GM23338 (cell line): Measurements from ENCODE around the gene SLC6A19. TPM values are rescaled to one million over a fixed set of nuclear protein-coding genes. Genes with fewer than 3 reads are reported as not detected.

Source experiments
- ATAC-seq: fragments of 200-7000 bp; cut with Tn5 transposase; 3 replicates; pipeline ENCODE4 v1.9.1; 2020
- DNase-seq: peaks from one replicate; pipeline ENCODE4 v3.0.0-alpha.2; 2015; ENCODE audit warnings: low spot score
- H2AFZ ChIP-seq: fragments of 200-600 bp; sonication (generic); 2 replicates; pipeline ENCODE4 v1.8.0; 2016; ENCODE audit warnings: antibody characterized with exemption, mild to moderate bottlenecking, moderate library complexity
- H3F3A ChIP-seq: fragments of 200-600 bp; sonication (generic); replicated peaks from 2 replicates; pipeline ENCODE4 v1.8.0; 2017; ENCODE audit warnings: antibody characterized with exemption, mixed run types, low read depth
- H3K27ac ChIP-seq: fragments of 200-600 bp; sonication (generic); 2 replicates; pipeline ENCODE4 v1.6.1; 2016; ENCODE audit warnings: low read depth
- H3K27me3 ChIP-seq: fragments of 200-600 bp; sonication (generic); 2 replicates; pipeline ENCODE4 v1.8.0; 2016; ENCODE audit warnings: mild to moderate bottlenecking, mixed run types, moderate library complexity; ENCODE audit not compliant: insufficient read depth
- H3K36me3 ChIP-seq: fragments of 200-600 bp; sonication (generic); 2 replicates; pipeline ENCODE4 v1.8.0; 2016; ENCODE audit warnings: mild to moderate bottlenecking; ENCODE audit not compliant: insufficient read depth
- H3K4me1 ChIP-seq: fragments of 200-600 bp; sonication (generic); 2 replicates; pipeline ENCODE4 v1.8.0; 2016; ENCODE audit warnings: mild to moderate bottlenecking, moderate library complexity; ENCODE audit not compliant: insufficient read depth
- H3K4me2 ChIP-seq: fragments of 200-600 bp; sonication (generic); 2 replicates; pipeline ENCODE4 v1.7.1; 2017; ENCODE audit warnings: mixed run types
- H3K4me3 ChIP-seq: fragments of 200-600 bp; sonication (generic); 2 replicates; pipeline ENCODE4 v1.6.1; 2016; ENCODE audit warnings: mixed run types
- H3K79me2 ChIP-seq: fragments of 200-600 bp; sonication (generic); replicated peaks from 2 replicates; pipeline ENCODE4 v1.8.0; 2017; ENCODE audit warnings: mild to moderate bottlenecking; ENCODE audit not compliant: insufficient read depth
- H3K9me2 ChIP-seq: fragments of 200-600 bp; sonication (generic); 2 replicates; pipeline ENCODE4 v1.8.0; 2017; ENCODE audit not compliant: insufficient read depth
- H4K20me1 ChIP-seq: fragments of 200-600 bp; sonication (generic); replicated peaks from 2 replicates; pipeline ENCODE4 v1.8.0; 2017; ENCODE audit warnings: mild to moderate bottlenecking; ENCODE audit not compliant: insufficient read depth
- H3K27ac Mint-ChIP-seq: 2 replicates; pipeline ENCODE4 v1.8.0; 2020; ENCODE audit warnings: inconsistent platforms, mild to moderate bottlenecking, moderate library complexity, mixed read lengths
- H3K27me3 Mint-ChIP-seq: 3 replicates; pipeline ENCODE4 v1.8.0; 2022; ENCODE audit warnings: low read depth, mild to moderate bottlenecking, moderate library complexity, mixed read lengths, inconsistent platforms; ENCODE audit not compliant: insufficient read depth, poor library complexity
- H3K36me3 Mint-ChIP-seq: 3 replicates; pipeline ENCODE4 v1.8.0; 2021; ENCODE audit warnings: low read depth, mild to moderate bottlenecking, inconsistent platforms, moderate library complexity, mixed read lengths
- H3K4me1 Mint-ChIP-seq: 3 replicates; pipeline ENCODE4 v1.8.0; 2020; ENCODE audit warnings: mild to moderate bottlenecking, inconsistent platforms, mixed read lengths
- H3K4me3 Mint-ChIP-seq: 3 replicates; pipeline ENCODE4 v1.8.0; 2021; ENCODE audit warnings: moderate library complexity, mild to moderate bottlenecking, inconsistent platforms, mixed read lengths
- H3K9me3 Mint-ChIP-seq: 3 replicates; pipeline ENCODE4 v1.8.0; 2020; ENCODE audit warnings: moderate library complexity, mild to moderate bottlenecking, inconsistent platforms, mixed read lengths
- EZH2phosphoT487 ChIP-seq: fragments of 200-600 bp; sonication (generic); IDR thresholded peaks from one replicate; pipeline ENCODE4 v1.8.1; 2018; ENCODE audit warnings: antibody characterized with exemption; ENCODE audit not compliant: unreplicated experiment
- JUNB ChIP-seq: IDR thresholded peaks from one replicate; pipeline ENCODE4 v1.6.1; 2016; ENCODE audit warnings: antibody characterized with exemption; ENCODE audit not compliant: unreplicated experiment
- NANOG ChIP-seq: IDR thresholded peaks from 2 replicates; pipeline ENCODE4 v1.6.1; 2016; ENCODE audit warnings: antibody characterized with exemption, borderline replicate concordance
- STAT1 ChIP-seq: IDR thresholded peaks from one replicate; pipeline ENCODE4 v1.6.1; 2016; ENCODE audit warnings: antibody characterized with exemption; ENCODE audit not compliant: unreplicated experiment
- ZNF114 ChIP-seq: fragments of 250-450 bp; sonication (Bioruptor Pico); IDR thresholded peaks from 2 replicates; pipeline ENCODE4 v1.5.0; 2020; ENCODE audit warnings: mild to moderate bottlenecking, moderate library complexity
- ZNF331 ChIP-seq: fragments of 250-450 bp; sonication (Bioruptor Pico); IDR thresholded peaks from 2 replicates; pipeline ENCODE4 v1.5.0; 2020; ENCODE audit warnings: low read depth, mild to moderate bottlenecking, moderate library complexity
- polyA plus RNA-seq: library from polyadenylated mRNA; unstranded; fragments of >200 nt; fragmentation: Nextera tagmentation; extraction: Ambion mirVana; gene quantifications from 2 replicates; pipeline ENCODE4 v1.2.1, GENCODE V29; 2016
- total RNA-seq: library from RNA; depleted of rRNA; stranded (reverse); fragments of >200 nt; shearing (Covaris generic); gene quantifications from 2 replicates; pipeline ENCODE4 v1.2.3, GENCODE V29; 2014
- TF ChIP-seq, protein P1 (sequence below): IDR thresholded peaks from 2 replicates; pipeline ENCODE4 v1.6.1; 2016; ENCODE audit warnings: antibody characterized with exemption

Gene SLC6A19
- total and polyA plus RNA-seq, 2 experiments from 2014 or later: not detected

- Histone ChIP-seq H3K27me3 (no peaks in the 10 kb centered on the region), H3K9me2 (no peaks in the 10 kb centered on the region), H3K4me3 (no peak overlapping the region), H3K4me2 (no peak overlapping the region), H3K4me1 (no peaks in the 10 kb centered on the region), H4K20me1 (no peaks in the 10 kb centered on the region), H3K27ac (no peak overlapping the region), H2AFZ (no peak overlapping the region), H3K36me3 (no peaks in the 10 kb centered on the region), H3F3A (0 out of 2 replicates have a peak, but pooled peaks cover 6% of the 10 kb centered on the region), H3K79me2 (no peaks in the 10 kb centered on the region)
- peak; percentile 17 for ATAC-seq
- no peak for TF ChIP-seq JUNB
- Mint-ChIP-seq H3K36me3 (no peaks in the 10 kb centered on the region), H3K4me3 (no peak overlapping the region), H3K27me3 (peaks cover 3% of the 10 kb centered on the region), H3K9me3 (no peaks in the 10 kb centered on the region), H3K4me1 (peaks cover 9% of the 10 kb centered on the region), H3K27ac (no peak overlapping the region)
- DNase-seq: no peak
Observed at GRCh38 chr5:1202026-1202797, 817 bp downstream of the SLC6A19 start.

- Histone ChIP-seq H3K9me2 (no peaks in the 10 kb centered on the region), H3K36me3 (no peaks in the 10 kb centered on the region), H3K4me1 (no peaks in the 10 kb centered on the region), H3K79me2 (no peaks in the 10 kb centered on the region), H3K27me3 (no peaks in the 10 kb centered on the region), H4K20me1 (no peaks in the 10 kb centered on the region), H3F3A (0 out of 2 replicates have a peak, but pooled peaks cover 6% of the 10 kb centered on the region), H3K27ac (no peak overlapping the region), H2AFZ (no peak overlapping the region), H3K4me3 (no peak overlapping the region), H3K4me2 (no peak overlapping the region)
- no peaks in the 10 kb centered on the region for H3K36me3 Mint-ChIP-seq
- peaks cover 3% of the 10 kb centered on the region for H3K27me3 Mint-ChIP-seq
- TF ChIP-seq ZNF114 (CRISPR knock-in tag): no peak
- no peak for TF ChIP-seq EZH2phosphoT487
- TF ChIP-seq, protein P1, sequence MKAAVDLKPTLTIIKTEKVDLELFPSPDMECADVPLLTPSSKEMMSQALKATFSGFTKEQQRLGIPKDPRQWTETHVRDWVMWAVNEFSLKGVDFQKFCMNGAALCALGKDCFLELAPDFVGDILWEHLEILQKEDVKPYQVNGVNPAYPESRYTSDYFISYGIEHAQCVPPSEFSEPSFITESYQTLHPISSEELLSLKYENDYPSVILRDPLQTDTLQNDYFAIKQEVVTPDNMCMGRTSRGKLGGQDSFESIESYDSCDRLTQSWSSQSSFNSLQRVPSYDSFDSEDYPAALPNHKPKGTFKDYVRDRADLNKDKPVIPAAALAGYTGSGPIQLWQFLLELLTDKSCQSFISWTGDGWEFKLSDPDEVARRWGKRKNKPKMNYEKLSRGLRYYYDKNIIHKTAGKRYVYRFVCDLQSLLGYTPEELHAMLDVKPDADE: no peak
- DNase-seq (no peak), ATAC-seq (no peak)
- H3K9me3 Mint-ChIP-seq: no peaks in the 10 kb centered on the region
- no peak overlapping the region for H3K27ac Mint-ChIP-seq
- H3K4me1 Mint-ChIP-seq: peaks cover 9% of the 10 kb centered on the region
- H3K4me3 Mint-ChIP-seq: no peak overlapping the region
Observed at GRCh38 chr5:1202798-1203185, 1.4 kb downstream of the SLC6A19 start.

- Histone ChIP-seq H2AFZ (no peak overlapping the region), H3K4me1 (no peaks in the 10 kb centered on the region), H4K20me1 (no peaks in the 10 kb centered on the region; the same call in 1 of the 2 replicates), H3K79me2 (no peaks in the 10 kb centered on the region), H3K4me2 (no peak overlapping the region), H3F3A (0 out of 2 replicates have a peak, but pooled peaks cover 6% of the 10 kb centered on the region), H3K27me3 (no peaks in the 10 kb centered on the region), H3K9me2 (no peaks in the 10 kb centered on the region), H3K27ac (no peak overlapping the region), H3K36me3 (no peaks in the 10 kb centered on the region), H3K4me3 (no peak overlapping the region)
- Mint-ChIP-seq H3K27me3 (peaks cover 3% of the 10 kb centered on the region), H3K4me3 (no peak overlapping the region), H3K4me1 (peaks cover 9% of the 10 kb centered on the region), H3K27ac (no peak overlapping the region), H3K36me3 (no peaks in the 10 kb centered on the region), H3K9me3 (no peaks in the 10 kb centered on the region)
- ATAC-seq (no peak), DNase-seq (no peak)
- TF ChIP-seq NANOG (no peak), EZH2phosphoT487 (no peak), ZNF331 (no peak), STAT1 (no peak)
Observed at GRCh38 chr5:1203311-1203967, 2.0 kb downstream of the SLC6A19 start.
